ENCODE measurements around the gene ZNF771. TPM values are rescaled to one million over a fixed set of nuclear protein-coding genes. Genes with fewer than 3 reads are reported as not detected.
A peak's percentile ranks its signal among the peaks of the same experiment; 100 is the strongest.

Gene ZNF771
- total RNA-seq, 4 donors from 2014 or later = 7.4 to 28.1 (median 15.1) TPM

DNA sequence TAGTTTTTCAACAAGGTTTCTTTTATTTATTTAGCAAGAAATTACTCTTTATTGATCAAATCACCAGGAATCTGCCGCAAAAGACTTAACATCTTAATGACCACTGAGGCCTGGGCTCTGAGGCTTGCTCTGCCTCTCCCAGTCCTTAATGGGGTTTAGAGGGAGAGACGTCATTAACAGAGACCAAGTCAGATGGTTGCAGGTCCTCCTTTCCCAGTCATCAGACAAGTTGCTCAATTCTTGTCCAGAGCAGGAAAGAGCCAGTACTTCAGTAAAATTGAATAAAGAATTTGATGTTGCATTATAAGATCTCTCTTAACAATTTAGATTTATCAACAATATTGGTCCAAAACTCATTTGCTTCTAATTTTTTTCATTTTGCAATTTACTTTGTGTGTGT is 36.2 kb downstream of the ZNF771 start:
- Histone ChIP-seq H3K4me1 (peaks cover 11 to 45% (median 31%) of the 10 kb centered on the region in 4 donors), H3K27ac (no peak overlapping the region), H3K36me3 (peaks cover 0 to 12% (median 0%) of the 10 kb centered on the region in 4 donors), H3K4me3 (peak overlapping the region in 1 of 4 donors; percentile 70), H3K9me3 (no peaks in the 10 kb centered on the region), H3K27me3 (no peaks in the 10 kb centered on the region)
- no peak for DNase-seq
- TF ChIP-seq POLR2AphosphoS5 (IDR thresholded peaks at IDR 0.05) (no peak), POLR2A (IDR thresholded peaks at IDR 0.05) (no peak), EP300 (IDR thresholded peaks at IDR 0.05; ENCODE audit: low read depth) (no peak)
- TF ChIP-seq, protein P1, sequence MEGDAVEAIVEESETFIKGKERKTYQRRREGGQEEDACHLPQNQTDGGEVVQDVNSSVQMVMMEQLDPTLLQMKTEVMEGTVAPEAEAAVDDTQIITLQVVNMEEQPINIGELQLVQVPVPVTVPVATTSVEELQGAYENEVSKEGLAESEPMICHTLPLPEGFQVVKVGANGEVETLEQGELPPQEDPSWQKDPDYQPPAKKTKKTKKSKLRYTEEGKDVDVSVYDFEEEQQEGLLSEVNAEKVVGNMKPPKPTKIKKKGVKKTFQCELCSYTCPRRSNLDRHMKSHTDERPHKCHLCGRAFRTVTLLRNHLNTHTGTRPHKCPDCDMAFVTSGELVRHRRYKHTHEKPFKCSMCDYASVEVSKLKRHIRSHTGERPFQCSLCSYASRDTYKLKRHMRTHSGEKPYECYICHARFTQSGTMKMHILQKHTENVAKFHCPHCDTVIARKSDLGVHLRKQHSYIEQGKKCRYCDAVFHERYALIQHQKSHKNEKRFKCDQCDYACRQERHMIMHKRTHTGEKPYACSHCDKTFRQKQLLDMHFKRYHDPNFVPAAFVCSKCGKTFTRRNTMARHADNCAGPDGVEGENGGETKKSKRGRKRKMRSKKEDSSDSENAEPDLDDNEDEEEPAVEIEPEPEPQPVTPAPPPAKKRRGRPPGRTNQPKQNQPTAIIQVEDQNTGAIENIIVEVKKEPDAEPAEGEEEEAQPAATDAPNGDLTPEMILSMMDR (IDR thresholded peaks at IDR 0.05) = no peak
- in situ Hi-C loops (cut with MboI; ENCODE audit: low pct_ligation_motif_present in 1 of 4, low pct_unique_long_range_greater_than_20kb in 1 of 4, low sequenced_read_pairs in 3 of 4) = loop anchor here in 3 of 4 donors (10.0 to 25.0 kb wide), 3 partner anchors 81 to 161 kb away; partner anchors contain the start of genes ZNF688 (in 1 of the 3), ZNF764 (in 1 of the 3) and ZNF768 (in 1 of the 3)
- 74 to 80% methylated on average over 1 to 2 of the region's 2 CpGs for WGBS, 2 donors (ENCODE audit: low coverage in 1 of 2)
- intact Hi-C loops (cut with DNase I; ENCODE audit: low total_unique reads) = loop anchor here (10.0 kb wide), 1 partner anchor 81 kb away; the partner anchor contains the start of gene ZNF768

DNA sequence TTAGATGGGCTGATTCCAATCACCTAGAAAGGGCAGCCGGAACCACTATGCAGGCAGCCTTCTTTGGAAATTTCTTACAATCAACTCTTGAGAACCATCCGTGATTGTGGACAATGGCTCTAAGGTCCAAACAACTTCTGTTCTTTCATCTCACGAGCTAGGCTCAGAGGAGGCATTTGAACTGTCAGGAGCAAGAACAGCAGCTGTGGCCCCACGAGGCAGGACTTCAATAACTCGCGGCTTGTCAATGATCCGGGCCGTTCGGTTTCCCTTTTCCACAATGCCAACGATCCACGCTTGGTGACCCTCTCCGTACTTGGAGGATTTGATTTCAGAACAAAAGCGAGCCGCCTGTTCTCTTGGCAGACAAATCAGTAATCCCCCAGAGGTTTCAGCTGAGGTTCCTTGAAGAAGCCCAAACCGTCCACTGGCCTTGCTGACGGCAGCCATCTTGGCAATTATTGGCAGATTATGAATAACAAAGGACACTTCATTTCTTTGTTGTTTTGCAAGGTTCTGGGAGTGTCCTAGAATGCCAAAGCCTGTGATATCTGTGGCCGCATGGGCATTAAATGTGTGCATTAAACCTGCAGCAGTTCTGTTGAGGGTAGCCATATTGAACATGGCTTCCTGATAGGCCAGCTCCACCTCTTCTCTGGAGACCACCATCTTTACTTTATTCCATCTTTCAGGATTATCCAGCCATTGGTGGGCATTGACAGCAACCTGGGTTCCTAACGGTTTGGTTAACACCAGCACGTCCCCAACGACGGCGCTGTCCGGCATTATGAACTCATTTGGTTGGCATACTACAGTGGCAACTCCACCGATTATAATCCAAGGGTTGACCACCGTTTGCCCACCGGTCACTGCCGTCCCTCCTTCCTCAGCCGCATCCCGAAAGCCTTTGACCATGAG is 37.1 kb downstream of the ZNF771 start:
- Histone ChIP-seq H3K36me3 (peaks cover 0 to 12% (median 0%) of the 10 kb centered on the region in 4 donors), H3K4me3 (peak overlapping the region; percentile 70 to 99 (median 76)), H3K27me3 (no peaks in the 10 kb centered on the region), H3K4me1 (peaks cover 11 to 48% (median 32%) of the 10 kb centered on the region in 4 donors), H3K9me3 (no peaks in the 10 kb centered on the region), H3K27ac (peak overlapping the region; percentile 93 to 99 (median 96))
- WGBS, 2 donors (ENCODE audit: low coverage in 1 of 2) = 82 to 87% methylated on average over 3 to 29 of the region's 29 CpGs
- TF ChIP-seq, protein P1 (IDR thresholded peaks at IDR 0.05) = no peak
- TF ChIP-seq POLR2AphosphoS5 (IDR thresholded peaks at IDR 0.05) (no peak), POLR2A (IDR thresholded peaks at IDR 0.05) (no peak), EP300 (IDR thresholded peaks at IDR 0.05; ENCODE audit: low read depth) (no peak)
- DNase-seq = no peak
- in situ Hi-C loops (cut with MboI; ENCODE audit: low pct_ligation_motif_present in 1 of 4, low pct_unique_long_range_greater_than_20kb in 1 of 4, low sequenced_read_pairs in 3 of 4) = loop anchor here in 3 of 4 donors (10.0 to 25.0 kb wide), 3 partner anchors 80 to 160 kb away; partner anchors contain the start of genes ZNF688 (in 1 of the 3), ZNF764 (in 1 of the 3) and ZNF768 (in 1 of the 3)
- intact Hi-C loops (cut with DNase I; ENCODE audit: low total_unique reads) = loop anchor here (10.0 kb wide), 1 partner anchor 80 kb away; the partner anchor contains the start of gene ZNF768

DNA sequence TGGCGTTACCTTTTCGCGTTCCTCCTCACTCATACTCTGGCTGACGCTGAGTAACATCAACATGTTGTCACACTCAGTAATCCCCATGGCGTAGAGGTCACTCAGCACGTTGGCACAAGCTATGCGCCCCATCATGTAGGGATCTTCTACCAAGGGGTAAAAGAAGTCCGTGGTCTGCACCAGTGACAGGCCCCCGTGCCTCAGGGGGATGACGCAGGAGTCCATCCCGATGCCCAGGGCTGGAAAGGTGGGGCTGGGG is 37.7 kb downstream of the ZNF771 start:
- no peak for TF ChIP-seq POLR2A (IDR thresholded peaks at IDR 0.05)
- no peak for TF ChIP-seq POLR2AphosphoS5 (IDR thresholded peaks at IDR 0.05)
- no peak for TF ChIP-seq EP300 (IDR thresholded peaks at IDR 0.05; ENCODE audit: low read depth)
- TF ChIP-seq, protein P1 (IDR thresholded peaks at IDR 0.05) = no peak
- in situ Hi-C loops (cut with MboI; ENCODE audit: low pct_ligation_motif_present in 1 of 4, low pct_unique_long_range_greater_than_20kb in 1 of 4, low sequenced_read_pairs in 3 of 4) = loop anchor here in 3 of 4 donors (10.0 to 25.0 kb wide), 3 partner anchors 80 to 160 kb away; partner anchors contain the start of genes ZNF688 (in 1 of the 3), ZNF764 (in 1 of the 3) and ZNF768 (in 1 of the 3)
- H3K27ac ChIP-seq = peak overlapping the region; percentile 93 to 99 (median 96)
- H3K36me3 ChIP-seq = peaks cover 0 to 12% (median 0%) of the 10 kb centered on the region in 4 donors
- intact Hi-C loops (cut with DNase I; ENCODE audit: low total_unique reads) = loop anchor here (10.0 kb wide), 1 partner anchor 80 kb away; the partner anchor contains the start of gene ZNF768
- peaks cover 11 to 49% (median 32%) of the 10 kb centered on the region in 4 donors for H3K4me1 ChIP-seq
- no peaks in the 10 kb centered on the region for H3K9me3 ChIP-seq
- peak overlapping the region; percentile 70 to 99 (median 76) for H3K4me3 ChIP-seq
- DNase-seq = no peak
- no peaks in the 10 kb centered on the region for H3K27me3 ChIP-seq
- 23% methylated on average over 7 of the region's 11 CpGs; no CpG with 5 or more reads in 1 of the 2 donors for WGBS, 2 donors (ENCODE audit: low coverage in 1 of 2)

Data from transverse colon (tissue), 4 donors.